Stimulated activated CD4-positive, alpha-beta T cell treated with anti-CD3 and anti-CD28 coated beads, Interleukin-2, amount 100 ng/mL, for 4 hours (primary cell): Measurements from ENCODE around the gene CUL1.

ENCODE experiments used
- DNase-seq: peaks from one replicate; pipeline ENCODE4 v3.0.0-alpha.2; 2020; ENCODE audit warnings: low read depth

The CUL1 gene

DNA sequence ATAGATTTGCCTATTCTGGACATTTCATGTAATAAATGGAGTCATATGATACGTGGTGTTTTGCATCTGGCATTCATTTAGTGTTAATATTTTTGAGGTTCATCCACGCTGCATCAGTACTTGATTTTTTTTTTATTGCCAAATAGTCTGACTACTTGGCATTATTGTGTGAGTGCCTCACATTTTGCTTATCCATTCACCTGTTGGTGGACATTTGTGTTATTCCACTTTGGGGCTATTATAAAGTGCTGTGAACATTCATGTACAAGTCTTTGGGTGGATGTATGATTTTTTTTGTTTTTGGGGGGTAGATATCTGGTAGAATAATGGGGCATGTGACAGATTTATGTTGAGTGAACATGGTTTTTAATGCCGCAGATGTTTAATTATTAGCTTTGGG, 19.7 kb downstream of the CUL1 start:
- DNase-seq = no peak

DNA sequence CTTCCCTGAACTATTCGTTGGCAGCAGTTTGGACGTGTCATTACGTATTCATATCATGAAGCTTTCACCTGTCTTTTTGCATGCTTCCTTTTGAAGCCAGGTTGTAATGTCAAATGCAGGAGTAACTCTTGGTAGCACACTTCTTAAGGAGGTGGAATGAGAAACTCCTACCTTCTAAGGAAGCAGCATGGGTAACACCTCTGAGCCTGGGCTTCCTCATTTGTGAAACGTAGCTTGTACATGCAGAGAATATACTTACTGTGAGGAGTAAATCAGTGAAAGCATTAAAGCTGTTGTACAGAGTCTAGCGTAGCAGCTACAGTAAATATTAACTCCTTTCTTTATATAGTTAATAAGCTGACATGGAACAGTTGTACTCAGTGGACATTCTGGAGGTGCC, 21.1 kb downstream of the CUL1 start:
- DNase-seq = no peak

DNA sequence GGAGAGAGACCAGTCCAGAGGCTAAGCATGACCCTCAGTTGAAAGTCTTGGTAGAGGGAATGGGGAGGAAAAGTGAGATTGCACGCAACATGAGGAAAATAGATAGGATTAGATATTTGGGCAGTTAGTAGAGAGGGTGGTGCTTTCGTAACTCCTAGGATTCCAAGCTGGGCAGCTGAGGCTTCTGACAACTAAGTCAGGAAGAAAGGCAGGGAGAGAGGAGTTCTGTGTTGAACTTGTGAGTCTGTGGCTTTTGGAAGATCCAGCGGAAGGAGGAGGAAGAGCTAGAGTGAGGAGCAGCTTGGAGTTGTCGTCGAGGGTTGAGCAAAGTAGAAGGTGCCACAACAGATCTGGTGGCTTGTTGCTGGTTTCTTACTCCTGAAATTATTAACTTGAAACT, 21.8 kb downstream of the CUL1 start:
- DNase-seq = no peak

DNA sequence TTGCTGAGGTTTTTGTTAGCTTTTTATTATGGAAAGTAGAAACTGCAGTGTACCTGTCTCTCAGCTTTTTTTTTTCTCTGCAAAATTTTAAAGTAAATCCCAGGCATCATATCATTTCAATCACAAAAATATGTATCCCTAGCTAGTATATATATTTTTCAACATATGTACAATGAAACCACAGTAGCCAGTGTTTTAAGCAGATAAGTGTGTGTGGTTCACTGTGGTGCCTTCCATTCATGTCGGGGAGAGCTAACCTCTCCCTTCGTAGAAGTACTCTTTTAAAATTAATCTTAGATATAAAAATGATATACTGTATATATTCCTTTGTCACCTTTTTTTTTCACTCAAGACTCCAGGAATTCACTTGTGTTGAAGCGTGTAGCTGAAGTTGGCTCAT, 22.7 kb downstream of the CUL1 start:
- no peak for DNase-seq

DNA sequence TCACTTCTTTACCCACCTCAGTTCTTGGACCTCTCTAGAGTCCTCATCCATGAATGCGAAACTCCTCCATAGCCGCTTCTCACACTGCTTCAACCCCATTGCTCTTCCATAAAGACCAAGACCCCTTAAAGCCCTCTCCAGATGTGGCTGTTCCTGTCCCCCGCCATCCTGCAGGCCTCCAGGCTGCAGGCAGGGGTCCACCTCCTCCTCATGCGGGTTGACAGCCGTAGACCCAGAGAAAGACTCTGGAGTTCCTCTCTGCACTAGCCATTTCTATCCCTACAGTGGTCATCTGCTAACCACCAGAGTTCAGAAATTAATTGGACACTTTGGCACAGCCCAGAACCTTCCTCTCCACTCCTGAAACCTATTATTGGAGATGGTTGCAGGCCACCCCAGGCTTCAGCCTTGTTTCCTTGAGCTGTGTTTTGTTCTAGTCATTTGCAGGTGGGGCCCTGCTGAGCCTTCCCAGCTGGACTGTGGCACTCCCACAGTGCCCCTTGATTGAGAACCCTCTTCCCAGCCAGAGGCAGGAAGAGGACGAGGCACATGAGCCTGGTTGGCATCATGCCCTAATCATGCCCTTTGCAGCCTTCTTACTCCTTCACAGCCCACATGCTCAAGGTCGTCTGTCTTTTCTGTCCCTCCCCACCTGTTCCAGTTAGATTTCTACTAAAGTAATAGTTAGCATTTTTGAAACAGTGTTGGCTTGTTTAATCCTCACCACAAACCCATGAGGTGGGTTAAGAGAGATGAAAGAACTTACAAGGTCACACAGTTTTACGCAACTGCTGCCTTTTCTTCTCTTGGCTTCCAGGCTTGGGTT, 23.9 kb downstream of the CUL1 start:
- no peak for DNase-seq

DNA sequence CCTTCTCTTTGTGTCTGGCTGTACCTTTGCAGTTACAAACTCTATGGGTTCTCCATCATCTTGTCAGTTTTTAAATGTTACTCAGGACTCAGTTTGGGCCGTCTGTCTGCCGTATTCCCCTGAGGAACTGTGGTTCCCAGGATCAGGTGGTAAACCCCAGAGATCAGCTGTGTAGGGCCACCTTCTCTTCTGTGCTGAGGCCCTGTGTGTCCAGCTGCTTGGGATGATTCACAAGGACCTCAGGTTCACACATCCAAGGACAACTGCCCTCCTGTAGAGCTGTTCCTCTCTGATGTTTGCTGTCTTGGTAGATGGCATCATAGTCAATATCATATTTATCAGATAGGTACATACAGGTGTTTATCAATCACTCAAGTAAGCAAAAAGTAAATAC, 24.5 kb downstream of the CUL1 start:
- DNase-seq = no peak

DNA sequence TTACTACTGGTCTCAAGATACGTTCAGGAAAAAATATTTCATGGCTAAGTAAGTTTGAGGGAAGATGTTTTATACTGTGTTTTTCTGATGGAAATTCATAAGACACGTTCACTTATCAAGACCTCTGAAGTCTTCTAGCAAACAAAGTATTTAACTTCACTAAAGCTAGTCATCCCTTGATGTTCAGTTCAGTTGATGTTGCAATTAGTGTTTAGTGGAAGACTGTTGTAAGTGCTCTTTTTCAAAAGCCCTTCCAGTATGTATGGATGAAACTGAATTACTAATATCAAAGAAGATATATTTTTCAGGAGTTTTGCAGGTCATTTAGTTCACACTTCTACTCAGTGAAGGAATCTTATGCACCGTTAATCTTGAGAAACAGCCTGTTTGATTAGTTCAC, 25.1 kb downstream of the CUL1 start:
- no peak for DNase-seq

DNA sequence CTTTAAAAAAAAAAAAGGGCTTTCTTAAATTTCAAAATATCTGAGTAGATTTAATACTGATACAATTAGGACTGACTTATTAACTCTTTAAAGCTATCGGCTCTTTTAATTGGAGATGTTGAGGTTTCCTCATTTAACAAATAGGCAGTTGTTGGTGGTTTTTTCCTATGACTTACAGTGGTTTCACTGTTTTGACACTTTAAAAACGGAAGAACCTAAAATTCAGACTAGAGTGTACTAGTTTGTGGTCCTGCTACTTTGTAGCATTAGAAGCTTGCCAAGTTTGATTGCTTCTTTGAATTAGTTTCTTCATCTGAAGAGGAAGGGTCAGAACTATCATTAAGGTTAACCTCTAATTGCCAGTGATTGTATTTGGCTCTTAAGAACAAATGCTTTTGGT, 27.7 kb downstream of the CUL1 start:
- no peak for DNase-seq

DNA sequence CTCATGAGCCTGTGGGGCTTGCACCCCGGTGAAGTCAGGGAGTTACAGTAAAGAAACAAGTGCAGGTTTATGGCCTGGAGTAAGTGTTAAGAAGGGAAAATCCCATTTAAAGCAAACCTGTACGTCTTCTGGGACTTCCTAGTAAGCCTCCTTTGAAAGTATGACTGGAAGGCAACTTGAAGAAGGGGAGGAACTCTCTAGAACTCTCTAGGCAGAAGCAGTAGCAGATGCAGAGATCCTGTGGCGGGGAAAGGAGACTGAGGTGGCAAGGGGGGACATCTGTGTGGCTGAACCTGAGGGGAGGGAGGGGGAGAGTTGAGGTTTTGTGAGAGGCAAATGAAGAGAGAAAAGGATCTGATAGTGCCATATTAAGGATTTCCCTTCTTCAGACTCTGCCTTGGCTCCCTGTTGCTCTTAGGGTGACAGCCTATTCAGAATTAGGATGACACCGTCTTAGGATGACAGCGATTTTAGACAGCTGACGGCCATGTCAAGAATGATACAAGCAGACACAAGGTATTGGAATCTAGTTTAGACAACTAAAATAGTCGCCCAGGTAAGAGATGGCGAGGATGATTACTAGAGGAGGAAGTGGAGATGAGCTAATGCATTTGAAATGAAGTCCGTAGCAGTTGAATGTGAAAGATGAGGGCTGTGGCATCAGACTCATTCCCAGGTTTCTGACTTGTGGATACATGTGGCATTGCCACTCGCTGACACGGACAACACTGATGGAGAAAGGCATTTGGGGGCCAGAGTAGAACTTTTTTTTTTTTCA, 29.0 kb downstream of the CUL1 start:
- DNase-seq = no peak

DNA sequence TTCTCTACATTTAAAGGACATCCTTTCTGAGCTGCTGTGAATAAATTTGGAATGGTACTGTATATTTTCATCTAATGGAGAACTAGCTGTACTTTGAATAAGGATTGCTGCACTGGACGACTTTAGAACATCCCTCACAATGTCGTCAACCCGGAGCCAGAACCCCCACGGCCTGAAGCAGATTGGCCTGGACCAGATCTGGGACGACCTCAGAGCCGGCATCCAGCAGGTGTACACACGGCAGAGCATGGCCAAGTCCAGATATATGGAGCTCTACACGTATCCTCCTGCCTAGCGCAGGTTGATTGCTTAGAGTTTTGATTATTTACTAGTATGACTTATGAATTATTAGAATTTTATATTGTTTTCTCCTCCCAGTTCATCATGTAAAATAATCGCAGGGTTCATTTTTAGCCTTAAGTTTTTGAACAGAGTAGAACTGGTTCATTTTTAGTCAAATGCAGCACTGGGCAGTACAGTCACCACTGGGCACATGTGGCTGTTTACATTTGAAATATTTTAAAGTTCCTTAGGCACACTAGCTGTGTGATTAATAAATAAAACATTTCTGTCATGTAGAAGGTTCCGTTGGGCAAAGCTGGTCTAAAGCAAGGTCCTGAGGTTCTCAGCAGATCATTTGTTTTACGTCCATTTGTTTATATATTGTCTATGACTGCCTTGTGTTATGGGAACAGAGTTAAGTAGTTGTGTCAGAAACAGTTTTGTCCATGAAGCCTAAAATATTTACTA, 31.5 kb downstream of the CUL1 start:
- DNase-seq = no peak

DNA sequence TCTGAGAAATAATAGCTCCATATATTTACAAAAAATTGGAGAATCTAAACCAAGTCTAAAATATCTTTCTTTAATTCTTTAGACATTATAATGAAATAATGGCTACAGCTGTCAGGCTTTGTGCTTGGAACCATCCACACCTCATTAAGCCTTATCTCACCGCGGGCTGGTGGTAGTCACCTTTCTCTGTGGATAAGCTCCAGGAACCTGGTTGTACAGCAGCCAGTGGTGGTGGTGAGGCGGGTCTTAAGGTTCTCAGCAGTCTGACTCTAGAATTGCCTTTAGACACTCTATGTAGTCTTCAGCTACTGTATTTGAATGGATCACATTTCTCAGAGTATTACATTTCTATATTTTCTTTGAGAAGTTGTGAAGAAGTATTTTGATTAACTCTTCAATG, 34.2 kb downstream of the CUL1 start:
- DNase-seq = no peak

DNA sequence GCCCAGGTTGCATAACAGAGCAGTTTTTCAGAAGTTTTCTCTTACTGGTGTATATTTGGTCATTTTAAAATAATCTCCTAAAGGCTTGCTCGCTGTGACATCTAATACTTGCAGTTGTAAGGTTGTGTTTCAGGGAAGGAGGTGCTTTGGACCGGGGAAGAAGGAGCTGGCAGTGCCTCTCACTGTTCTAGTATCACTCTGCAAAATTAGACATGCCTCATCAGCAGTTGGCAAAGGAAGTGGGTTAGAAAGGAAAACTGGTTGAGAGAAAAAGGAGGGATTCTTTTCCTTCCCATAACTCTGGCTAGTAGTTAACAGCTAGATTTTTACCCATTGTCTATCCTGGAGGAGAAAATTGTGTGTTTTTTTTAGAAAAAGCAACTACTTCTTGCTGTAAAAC, 34.8 kb downstream of the CUL1 start:
- DNase-seq = no peak

DNA sequence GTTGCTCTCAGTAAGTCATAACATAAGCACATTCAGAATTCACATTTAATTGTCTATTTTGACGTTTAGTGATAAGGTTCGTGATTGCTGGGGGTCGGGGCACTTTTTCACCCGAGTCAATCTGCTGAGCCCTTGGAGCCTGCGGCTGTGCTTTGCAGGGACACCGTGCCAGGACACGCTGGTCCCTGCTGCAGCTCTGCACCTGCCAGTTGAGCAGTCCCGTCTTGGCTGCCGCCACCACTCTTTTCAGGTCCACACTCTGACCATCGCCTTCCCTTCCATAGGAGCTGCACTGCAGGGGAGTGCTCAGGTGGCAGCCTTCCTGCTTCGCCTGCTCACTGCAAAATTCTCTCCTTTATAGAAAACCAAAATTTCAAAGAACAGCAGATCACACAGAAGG, 36.4 kb downstream of the CUL1 start:
- DNase-seq = no peak

DNA sequence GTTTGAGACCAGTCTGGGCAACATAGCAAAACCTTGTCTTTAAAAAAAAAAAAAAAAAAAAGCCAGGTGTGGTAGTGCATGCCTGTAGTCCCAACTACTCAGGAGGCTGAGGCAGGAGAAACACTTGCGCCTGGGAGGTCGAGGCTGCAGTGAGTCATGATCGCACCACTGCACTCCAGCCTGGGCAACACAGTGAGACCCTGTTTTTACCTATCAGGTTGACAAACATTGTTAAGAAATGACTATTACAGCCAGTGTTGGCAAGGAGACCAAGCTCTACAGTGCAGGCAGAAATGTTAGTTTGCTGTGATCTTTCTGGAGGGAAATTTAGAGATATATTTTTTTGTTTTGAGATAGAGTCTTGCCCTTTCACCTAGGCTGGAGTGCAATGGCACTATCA, 37.3 kb downstream of the CUL1 start:
- no peak for DNase-seq

DNA sequence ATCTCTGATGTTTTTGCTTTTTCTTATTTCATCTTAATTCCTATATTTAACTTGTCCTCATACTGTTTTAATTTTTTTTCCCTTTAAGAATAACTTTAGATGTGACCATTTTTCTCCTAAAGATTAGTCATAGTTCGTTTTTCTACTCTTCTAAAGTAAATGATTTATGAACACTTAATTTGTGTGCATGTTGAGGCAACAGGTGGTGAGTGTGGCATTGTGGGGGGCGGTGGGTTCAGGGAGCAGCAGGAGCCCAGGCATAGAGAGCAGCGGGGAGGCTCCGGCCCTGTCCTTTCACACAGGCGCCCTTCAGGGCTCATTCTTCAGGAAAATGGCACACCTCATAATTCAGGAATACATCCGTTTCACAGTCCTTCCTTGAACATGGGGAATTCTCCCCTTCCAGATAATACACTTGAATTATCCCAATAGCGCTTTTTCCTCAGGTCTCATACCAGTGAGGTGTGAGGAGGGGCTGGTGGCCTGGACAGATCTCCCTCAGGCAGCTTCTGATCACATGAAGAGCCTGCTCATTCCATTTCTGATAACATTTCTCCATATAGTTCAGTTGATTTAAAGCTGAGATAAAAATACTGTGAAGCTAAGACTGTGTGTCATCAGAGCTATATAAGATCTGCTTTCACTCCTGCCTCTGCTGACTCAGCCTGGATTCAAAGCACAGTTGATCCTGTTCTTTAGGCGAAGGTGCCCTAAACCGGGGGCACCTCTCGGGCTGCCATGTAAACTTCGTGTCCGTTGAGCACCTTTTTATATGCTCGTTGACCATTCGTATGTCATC, 40.2 kb downstream of the CUL1 start:
- no peak for DNase-seq

DNA sequence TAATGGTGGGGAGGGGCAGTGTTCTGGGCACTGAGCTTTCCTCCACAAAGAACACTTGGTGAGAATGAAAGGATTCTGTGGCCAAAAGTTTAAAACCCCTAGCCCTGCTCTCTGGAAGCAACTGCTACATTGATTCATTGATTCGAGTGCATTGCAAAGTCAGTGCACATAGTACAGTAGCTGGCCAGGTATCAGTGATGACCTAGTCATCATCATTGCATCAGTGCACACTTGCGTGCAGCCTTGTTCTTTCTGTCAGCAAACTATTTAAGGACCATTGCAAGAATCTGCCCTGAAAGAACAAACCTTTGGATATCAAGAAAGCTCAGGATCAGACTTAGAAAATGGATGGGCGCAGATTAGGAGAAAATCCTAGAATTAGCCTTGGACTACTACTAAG, 47.4 kb downstream of the CUL1 start:
- no peak for DNase-seq

DNA sequence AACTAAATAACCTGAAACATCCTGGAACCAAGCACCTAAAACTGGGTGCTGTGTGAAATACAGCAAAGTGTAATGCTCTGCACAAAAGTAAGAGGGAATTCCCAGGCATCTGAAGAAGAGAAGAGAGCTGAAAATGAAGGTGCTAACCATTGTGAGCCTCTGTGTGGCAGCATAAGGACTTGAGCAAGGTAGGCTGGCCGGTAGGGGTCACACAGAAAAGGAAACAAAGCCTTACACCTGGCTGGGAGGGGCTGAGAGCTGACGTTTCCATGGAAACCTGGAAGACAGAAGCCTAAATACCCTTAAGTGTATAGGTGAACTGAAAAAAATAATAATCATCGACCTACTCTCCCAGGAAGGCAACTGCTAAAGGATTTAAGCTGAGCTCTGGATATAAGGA, 48.6 kb downstream of the CUL1 start:
- DNase-seq = no peak

DNA sequence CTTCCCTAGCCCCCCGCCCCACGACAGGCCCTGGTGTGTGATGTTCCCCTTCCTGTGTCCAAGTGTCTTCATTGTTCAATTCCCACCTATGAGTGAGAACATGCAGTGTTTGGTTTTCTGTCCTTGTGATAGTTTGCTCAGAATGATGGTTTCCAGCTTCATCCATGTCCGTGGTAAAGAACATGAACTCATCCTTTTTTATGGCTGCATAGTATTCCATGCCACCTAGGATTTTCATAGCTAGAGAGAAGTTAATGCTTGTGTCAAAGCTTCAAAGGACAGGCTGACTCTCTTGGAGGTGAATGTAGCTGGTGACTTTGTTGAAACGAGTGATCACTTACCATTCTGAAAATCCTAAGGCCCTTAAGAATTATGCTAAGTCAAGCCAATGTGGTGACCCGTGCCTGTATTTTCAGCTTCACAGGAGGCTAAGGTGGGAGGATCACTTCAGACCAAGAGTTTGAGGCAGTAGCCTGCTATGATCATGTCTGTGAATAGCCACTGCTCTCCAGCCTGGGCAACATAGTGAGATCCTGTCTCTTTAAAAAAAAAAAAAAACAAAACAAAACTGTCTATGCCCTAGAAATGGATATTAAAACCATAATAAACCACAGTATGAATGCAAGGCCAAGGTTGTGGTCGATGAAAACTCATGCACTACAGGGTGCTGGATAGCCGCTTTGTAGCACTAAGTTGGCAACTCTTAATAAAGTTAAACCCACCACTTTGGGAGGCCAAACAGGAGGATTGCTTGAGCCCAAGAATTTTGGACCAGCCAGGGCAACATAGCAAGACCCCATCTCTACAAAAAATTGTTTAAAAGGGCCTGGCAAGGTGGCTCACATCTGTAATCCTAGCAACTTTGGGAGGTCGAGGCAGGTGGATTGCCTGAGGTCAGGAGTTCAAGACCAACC, 52.0 kb downstream of the CUL1 start:
- DNase-seq = no peak

DNA sequence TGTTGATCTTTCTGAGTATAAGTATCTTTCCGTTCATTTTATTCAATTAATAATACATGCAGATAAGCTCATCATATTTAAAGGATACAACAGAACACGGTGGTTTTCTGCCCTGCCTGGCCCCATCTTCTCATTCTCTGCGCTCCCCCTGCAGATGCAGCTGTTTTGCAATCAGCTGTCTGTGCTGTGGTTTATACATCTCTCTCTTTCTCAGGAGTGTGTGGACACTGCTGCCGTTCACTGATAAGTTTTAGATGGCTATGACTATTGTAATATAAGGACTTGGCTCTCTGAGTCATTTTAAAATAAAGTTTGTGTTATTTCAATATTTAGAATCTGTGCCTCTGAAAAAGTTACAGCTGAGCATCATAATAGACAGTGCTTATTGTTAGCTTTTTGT, 54.5 kb downstream of the CUL1 start:
- DNase-seq = no peak

DNA sequence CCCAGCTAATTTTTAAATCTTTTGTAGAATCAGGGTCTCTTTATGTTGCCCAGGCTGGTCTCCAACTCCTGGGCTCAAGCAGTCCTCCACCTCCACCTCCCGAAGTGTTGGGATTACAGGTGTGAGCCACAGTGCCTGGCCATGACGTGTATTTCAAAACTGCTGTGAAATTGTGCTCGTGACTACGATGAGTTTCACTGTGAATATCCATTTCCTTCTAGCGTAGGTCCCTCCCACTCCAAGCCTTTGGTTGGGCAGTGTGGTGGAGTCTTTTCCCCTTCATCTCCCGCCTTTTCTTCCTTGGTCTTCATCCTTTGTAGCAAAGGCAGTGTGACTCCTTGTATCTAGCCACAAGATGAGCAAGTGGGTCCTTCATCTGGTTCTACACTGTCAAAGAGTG, 56.2 kb downstream of the CUL1 start:
- no peak for DNase-seq
